HG02798 (cell line): Measurements from ENCODE around the gene SGK2.

Experiments used
- ATAC-seq: cut with Tn5 transposase; IDR thresholded peaks from one replicate; pipeline ENCODE4 v1.9.1; 2021; ENCODE audit warnings: mild to moderate bottlenecking; ENCODE audit not compliant: unreplicated experiment, poor library complexity

The SGK2 gene

DNA sequence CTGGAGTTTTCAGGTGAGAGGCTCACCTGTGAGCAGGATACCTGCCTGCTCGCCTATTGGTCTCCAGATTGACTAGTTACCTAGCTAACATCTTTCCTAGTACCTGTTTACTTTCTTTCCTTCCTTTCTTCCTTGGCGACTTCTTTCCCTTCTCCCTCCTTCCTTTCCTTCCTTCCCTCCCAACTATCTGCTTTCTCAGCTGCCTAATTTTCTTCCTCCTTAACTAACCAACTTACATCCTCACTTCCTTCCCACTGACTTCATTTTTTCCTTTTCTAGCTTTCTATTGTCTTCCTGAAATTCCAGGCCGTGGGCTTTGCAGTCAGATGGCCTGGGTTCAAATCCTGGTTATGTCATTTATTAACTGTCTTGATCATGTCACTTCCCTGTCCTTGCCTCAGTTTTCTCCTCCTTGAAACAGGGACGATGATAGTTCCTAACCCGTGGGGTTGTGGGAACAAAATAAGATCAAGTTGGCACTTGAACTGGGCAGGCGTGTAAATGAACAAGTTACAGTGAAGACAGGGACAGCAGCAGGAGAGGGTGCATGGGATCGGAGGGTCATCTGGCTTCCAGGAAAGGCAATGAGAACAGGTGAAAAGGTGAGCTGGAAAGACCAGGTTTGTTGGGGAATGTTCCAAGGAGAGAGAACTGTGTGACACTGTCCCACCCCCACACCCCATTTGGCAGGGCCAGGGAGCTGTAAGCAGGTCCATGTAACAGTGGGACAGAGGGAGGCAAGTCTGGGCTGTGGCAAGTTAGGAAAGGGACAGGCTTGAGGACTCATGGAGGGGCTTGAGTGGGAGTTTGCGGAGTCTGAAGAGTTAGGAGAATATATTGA lies 540 bp downstream of the SGK2 start:
- ATAC-seq, result no peak

- no peak for ATAC-seq
Measured at GRCh38 chr20:43560974-43561373, 2.1 kb downstream of the SGK2 start.

DNA sequence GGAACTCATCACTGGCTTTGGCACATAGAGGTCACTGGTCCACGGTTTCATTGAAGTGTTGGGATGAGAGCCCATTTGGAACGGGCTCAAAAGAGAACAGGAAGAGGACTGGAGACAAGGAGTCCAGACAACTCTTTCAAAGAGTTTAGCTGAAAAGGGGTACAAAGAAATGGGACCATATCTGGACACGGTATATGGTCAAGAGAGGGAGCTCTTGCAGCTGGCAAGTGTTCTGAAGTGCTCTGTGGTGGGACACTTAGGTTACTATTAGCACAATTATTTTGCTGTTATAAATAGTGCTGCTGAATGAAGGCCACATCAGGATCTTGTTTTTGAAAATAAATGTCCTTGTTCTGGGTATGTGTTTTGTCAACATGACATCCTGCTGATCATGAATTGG lies 4.6 kb downstream of the SGK2 start:
- ATAC-seq, result no peak

GRCh38 chr20:43563991-43564390 lies 5.2 kb downstream of the SGK2 start:
- no peak for ATAC-seq

GRCh38 chr20:43564455-43564854 lies 5.6 kb downstream of the SGK2 start:
- ATAC-seq, result no peak

GRCh38 chr20:43564993-43565757 lies 6.3 kb downstream of the SGK2 start:
- no peak for ATAC-seq

DNA sequence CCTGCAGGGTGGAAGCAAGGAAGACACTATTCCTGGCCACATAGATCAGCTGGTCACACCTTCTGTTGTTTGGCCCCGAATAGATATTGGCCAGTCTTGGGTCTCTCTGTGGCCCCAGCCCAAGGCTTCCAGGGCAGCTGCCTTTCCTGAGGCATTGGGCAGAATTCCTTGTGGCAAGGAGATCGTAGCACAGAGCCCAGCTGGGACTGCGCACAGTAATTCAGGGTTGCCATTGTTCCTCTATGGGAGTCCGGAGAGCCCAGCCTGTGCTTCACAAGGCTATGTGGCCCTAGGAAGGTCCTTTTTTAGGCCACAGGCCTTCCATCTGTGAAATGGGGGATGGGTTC lies 6.9 kb downstream of the SGK2 start:
- ATAC-seq, result no peak

- no peak for ATAC-seq
Measured at GRCh38 chr20:43567477-43567876, 8.7 kb downstream of the SGK2 start.

- no peak for ATAC-seq
Measured at GRCh38 chr20:43568706-43569105, 9.9 kb downstream of the SGK2 start.

- no peak for ATAC-seq
Measured at GRCh38 chr20:43569282-43569681, 10.5 kb downstream of the SGK2 start.

DNA sequence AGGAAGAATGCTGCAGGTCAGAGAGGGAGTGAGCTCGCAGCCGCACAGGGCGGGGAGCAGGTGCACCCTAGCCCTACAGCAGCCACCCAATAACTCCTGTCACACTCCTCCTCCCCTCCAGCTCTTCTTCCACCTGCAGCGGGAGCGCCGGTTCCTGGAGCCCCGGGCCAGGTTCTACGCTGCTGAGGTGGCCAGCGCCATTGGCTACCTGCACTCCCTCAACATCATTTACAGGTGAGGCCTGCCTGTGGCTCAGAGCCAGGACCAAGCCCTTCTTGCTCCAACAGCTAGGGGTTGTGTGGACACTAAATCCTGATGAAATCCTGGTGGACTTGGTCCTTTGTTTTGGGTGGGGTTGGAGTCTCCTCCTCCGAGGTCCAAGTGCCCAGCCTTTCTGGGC lies 11.7 kb downstream of the SGK2 start:
- no peak for ATAC-seq

GRCh38 chr20:43571310-43571709 lies 12.5 kb downstream of the SGK2 start:
- ATAC-seq, result no peak

DNA sequence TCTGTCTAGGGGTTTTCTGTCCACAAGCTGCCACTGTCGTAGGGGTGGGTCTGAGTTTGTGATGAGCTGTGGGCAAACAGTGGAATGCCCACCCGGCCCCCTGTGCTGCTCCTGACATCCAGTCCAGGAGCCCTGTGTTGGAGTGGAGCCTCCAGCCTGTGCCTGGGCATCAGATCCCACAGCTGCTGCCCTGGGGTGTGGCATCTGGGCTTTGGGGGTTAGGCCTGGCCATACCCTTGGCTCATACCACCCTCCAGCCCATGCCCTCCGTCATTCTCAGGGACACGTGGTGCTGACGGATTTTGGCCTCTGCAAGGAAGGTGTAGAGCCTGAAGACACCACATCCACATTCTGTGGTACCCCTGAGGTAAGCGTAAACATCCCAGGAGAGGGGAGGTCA lies 12.9 kb downstream of the SGK2 start:
- ATAC-seq, result no peak

GRCh38 chr20:43572891-43573290 lies 14.1 kb downstream of the SGK2 start:
- ATAC-seq, result no peak

DNA sequence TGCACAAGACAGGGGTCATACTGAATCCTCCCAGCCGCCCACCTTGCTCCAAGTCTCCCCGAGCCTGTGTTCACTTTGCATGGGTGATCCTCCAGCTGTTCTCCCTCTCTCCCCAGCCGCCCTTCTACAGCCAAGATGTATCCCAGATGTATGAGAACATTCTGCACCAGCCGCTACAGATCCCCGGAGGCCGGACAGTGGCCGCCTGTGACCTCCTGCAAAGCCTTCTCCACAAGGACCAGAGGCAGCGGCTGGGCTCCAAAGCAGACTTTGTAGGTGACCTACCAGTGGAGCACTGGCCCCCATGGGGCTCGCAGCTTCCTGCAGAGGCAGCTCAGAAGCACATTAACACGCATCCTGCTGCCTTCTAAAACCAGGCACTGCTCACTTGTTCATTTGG lies 17.3 kb downstream of the SGK2 start:
- ATAC-seq, result no peak

DNA sequence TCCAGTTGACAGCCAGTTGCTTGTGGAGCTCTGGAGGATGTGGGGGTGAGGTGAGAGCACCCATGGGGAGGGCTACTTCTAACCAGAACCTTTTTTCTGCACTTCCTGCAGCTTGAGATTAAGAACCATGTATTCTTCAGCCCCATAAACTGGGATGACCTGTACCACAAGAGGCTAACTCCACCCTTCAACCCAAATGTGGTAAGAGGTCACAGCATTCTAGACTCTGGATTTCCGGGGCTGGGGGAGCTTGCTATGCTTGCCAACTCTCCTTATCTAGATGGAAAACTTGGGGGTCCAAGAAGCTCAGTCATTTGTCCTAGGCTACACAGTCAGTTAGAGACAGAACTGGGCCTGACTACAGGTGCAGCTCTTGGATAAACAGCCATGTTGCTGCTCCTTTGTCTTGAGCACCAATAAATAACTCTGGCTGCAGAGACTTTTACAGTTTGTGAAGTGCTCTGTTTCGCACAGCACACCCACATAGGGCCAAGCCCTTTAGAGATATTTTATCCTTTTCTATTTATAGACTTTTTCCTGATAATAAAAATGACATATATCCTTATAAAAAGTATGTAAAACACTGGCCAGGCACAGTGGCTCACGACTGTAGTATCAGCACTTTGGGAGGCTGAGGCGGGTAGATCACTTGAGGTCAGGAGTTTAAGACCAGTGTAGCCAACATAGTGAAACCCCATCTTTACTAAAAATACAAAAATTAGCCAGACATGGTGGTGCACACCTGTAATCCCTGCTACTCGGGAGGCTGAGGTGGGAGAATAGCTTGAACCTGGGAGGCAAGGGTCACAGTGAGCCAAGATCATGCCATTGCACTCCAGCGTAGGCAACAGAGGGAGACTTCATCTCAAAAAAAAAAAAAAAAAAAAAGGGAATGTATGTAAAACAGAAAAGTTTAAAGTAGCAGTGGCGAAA lies 21.3 kb downstream of the SGK2 start:
- ATAC-seq, result no peak

DNA sequence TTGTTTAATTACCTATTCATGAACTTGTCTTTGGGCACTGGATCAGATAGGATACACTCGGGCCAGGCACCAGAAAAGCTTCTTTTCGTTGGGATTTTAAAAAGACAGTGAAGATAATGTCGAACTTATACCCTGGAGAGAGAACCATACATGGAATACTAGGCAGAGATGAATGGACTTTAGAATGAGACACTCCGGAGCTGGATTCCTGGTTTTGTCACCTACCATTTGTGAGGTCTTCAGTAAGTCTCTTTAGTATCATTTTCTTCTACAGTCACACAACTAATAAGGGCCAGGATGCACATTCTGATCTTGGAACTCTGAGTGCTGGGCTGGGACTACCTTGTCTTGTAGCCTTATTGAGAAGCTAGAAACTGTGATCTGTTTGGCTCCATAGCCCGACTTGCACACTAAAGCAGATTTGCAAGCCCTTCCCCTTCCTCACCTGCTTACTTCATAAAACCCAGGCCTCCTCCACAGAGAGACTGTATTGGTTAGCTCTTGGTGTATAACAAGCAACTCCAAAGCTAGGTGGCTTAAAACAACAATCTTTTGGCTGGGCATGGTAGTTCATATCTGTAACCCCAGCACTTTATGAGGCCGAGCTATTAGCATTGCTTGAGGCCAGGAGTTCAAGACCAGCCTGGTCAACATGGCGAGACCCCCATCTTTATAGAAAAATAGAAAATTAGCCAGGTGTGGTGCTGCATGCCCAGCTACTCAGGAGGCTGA lies 24.5 kb downstream of the SGK2 start:
- ATAC-seq, result no peak

GRCh38 chr20:43583982-43584432 lies 25.2 kb downstream of the SGK2 start:
- no peak for ATAC-seq

DNA sequence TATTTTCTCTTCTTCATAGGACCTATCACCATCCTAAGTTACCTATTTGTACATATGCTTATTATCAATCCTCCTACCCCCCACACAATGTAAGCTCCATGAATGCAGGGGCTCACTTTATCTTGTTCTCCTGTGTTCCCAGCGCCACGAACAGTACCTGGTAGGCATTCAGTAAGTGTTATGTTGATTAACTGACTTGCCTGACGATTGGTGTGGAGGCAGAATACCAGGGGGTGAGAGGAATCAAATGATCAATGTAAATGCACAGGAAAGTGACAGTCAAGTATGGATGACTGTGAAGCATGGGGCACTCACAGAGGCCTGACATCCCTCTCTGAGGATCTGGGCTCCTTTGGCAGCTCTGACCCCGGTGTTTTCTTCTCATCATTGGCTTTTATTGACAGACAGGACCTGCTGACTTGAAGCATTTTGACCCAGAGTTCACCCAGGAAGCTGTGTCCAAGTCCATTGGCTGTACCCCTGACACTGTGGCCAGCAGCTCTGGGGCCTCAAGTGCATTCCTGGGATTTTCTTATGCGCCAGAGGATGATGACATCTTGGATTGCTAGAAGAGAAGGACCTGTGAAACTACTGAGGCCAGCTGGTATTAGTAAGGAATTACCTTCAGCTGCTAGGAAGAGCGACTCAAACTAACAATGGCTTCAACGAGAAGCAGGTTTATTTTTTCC lies 25.8 kb downstream of the SGK2 start:
- ATAC-seq, result no peak
